CD14-positive monocyte (primary cell): ENCODE data around the gene CA5A. TPM values are rescaled to one million over a fixed set of nuclear protein-coding genes. Genes with fewer than 3 reads are reported as not detected.
"Not testable (repeated sequence)": the region's sequence is repeated elsewhere in the genome, so short reads cannot be mapped to it uniquely, and the experiment has no call there.

Experiments
- DNase-seq, 3 donors: peaks; one replicate each; pipeline ENCODE4 v3.0.0-alpha.2; 2011 to 2022
- H2AFZ ChIP-seq: 2 replicates; pipeline ENCODE4 v1.6.0; 2012; ENCODE audit warnings: mild to moderate bottlenecking, low read depth, low read length, inconsistent platforms; ENCODE audit not compliant: insufficient read depth, poor library complexity, severe bottlenecking
- H3K27ac ChIP-seq, 2 donors: 1 replicate in 1 of 2; 2 replicates in 1 of 2; pipeline ENCODE4 v1.5.1; 2012 to 2013; ENCODE audit warnings: low read length in 2 of 2, control low read depth in 1 of 2, inconsistent platforms in 1 of 2, low read depth in 1 of 2, mild to moderate bottlenecking in 1 of 2
- H3K27me3 ChIP-seq, 2 donors: one replicate each; pipeline versions ENCODE4 v1.6.0 to v1.6.1; 2011 to 2013; ENCODE audit warnings: low read length in 2 of 2; ENCODE audit not compliant: control insufficient read depth in 2 of 2, insufficient read depth in 2 of 2
- H3K36me3 ChIP-seq, 2 donors: replicated peaks in 1 of 2; 1 replicate in 1 of 2; 2 replicates in 1 of 2; pipeline versions ENCODE4 v1.5.1 to v1.6.1; 2012 to 2013; ENCODE audit warnings: low read length in 2 of 2, control low read depth in 1 of 2, inconsistent platforms in 1 of 2, mild to moderate bottlenecking in 1 of 2; ENCODE audit not compliant: insufficient read depth in 2 of 2, control insufficient read depth in 1 of 2
- H3K4me1 ChIP-seq, 2 donors: 1 replicate in 1 of 2; 2 replicates in 1 of 2; pipeline versions ENCODE4 v1.5.1 to v1.6.1; 2012 to 2013; ENCODE audit warnings: low read length in 2 of 2, control low read depth in 1 of 2, inconsistent platforms in 1 of 2, mild to moderate bottlenecking in 1 of 2, moderate library complexity in 1 of 2; ENCODE audit not compliant: insufficient read depth in 2 of 2, control insufficient read depth in 1 of 2
- H3K4me2 ChIP-seq: replicated peaks from 2 replicates; pipeline ENCODE3; 2012; ENCODE audit warnings: low read length, moderate library complexity, mild to moderate bottlenecking; ENCODE audit not compliant: poor library complexity, severe bottlenecking; ENCODE audit errors: extremely low read depth
- H3K4me3 ChIP-seq, 3 experiments: fragments of 200-600 bp in 1 of 3; sonication (generic) in 1 of 3; replicated peaks in 1 of 3; 1 replicate in 2 of 3; 2 replicates in 1 of 3; pipeline ENCODE4 v1.5.1; 2011 to 2013; ENCODE audit warnings: low read length in 3 of 3, mild to moderate bottlenecking in 3 of 3, control low read depth in 2 of 3, low read depth in 2 of 3, inconsistent platforms in 1 of 3, moderate library complexity in 1 of 3
- H3K79me2 ChIP-seq: 2 replicates; pipeline ENCODE4 v1.6.0; 2012; ENCODE audit warnings: mild to moderate bottlenecking, control low read depth, inconsistent platforms, low read length, moderate library complexity; ENCODE audit not compliant: insufficient read depth
- H3K9ac ChIP-seq: 2 replicates; pipeline ENCODE4 v1.6.0; 2017; ENCODE audit warnings: low read length, mild to moderate bottlenecking; ENCODE audit not compliant: insufficient read depth, poor library complexity, severe bottlenecking
- H3K9me3 ChIP-seq, 2 donors: replicated peaks in 1 of 2; 1 replicate in 1 of 2; 2 replicates in 1 of 2; pipeline versions ENCODE4 v1.5.1 to v1.6.1; 2012 to 2013; ENCODE audit warnings: low read length in 2 of 2, control low read depth in 1 of 2; ENCODE audit not compliant: control insufficient read depth in 1 of 2, insufficient read depth in 1 of 2
- H4K20me1 ChIP-seq: 2 replicates; pipeline ENCODE4 v1.6.0; 2012; ENCODE audit warnings: mild to moderate bottlenecking, low read length, control low read depth, moderate library complexity; ENCODE audit not compliant: insufficient read depth
- H3K27ac Mint-ChIP-seq, 7 donors: one replicate each; pipeline ENCODE4 v1.8.0; 2020; ENCODE audit warnings: mild to moderate bottlenecking in 7 of 7, mixed read lengths in 7 of 7, moderate library complexity in 6 of 7, inconsistent platforms in 2 of 7
- H3K27me3 Mint-ChIP-seq, 3 donors: one replicate each; pipeline ENCODE4 v1.8.0; 2021 to 2022; ENCODE audit warnings: low read depth in 3 of 3, mild to moderate bottlenecking in 3 of 3, mixed read lengths in 3 of 3, moderate library complexity in 3 of 3, inconsistent platforms in 1 of 3
- H3K36me3 Mint-ChIP-seq, 2 donors: one replicate each; pipeline ENCODE4 v1.8.0; 2020; ENCODE audit warnings: mixed read lengths in 2 of 2, inconsistent platforms in 1 of 2, mild to moderate bottlenecking in 1 of 2
- H3K4me1 Mint-ChIP-seq: one replicate; pipeline ENCODE4 v1.8.0; 2020; ENCODE audit warnings: mild to moderate bottlenecking, mixed read lengths
- H3K4me3 Mint-ChIP-seq, 2 donors: one replicate each; pipeline ENCODE4 v1.8.0; 2020; ENCODE audit warnings: mild to moderate bottlenecking in 2 of 2, mixed read lengths in 2 of 2, moderate library complexity in 1 of 2
- H3K9me3 Mint-ChIP-seq, 7 donors: one replicate each; pipeline ENCODE4 v1.8.0; 2020 to 2022; ENCODE audit warnings: mixed read lengths in 7 of 7, mild to moderate bottlenecking in 6 of 7, moderate library complexity in 6 of 7, inconsistent platforms in 2 of 7
- CTCF ChIP-seq: fragments of 200-600 bp; IDR thresholded peaks from one replicate; pipeline ENCODE4 v1.8.0; 2022; ENCODE audit warnings: antibody characterized with exemption, mild to moderate bottlenecking
- WGBS: methylation state at CpG from one replicate; pipeline ENCODE4 v1.1.5; 2013; ENCODE audit warnings: missing lambda C conversion rate; ENCODE audit not compliant: insufficient coverage; 5-methylcytosine and 5-hydroxymethylcytosine counted together
- intact Hi-C, 2 donors: fragments of 100-400 bp; cut with micrococcal nuclease; formaldehyde crosslinking; loops; one replicate each; pipeline versions ENCODE4 v1.15.0 to v1.15.1; 2023
- polyA plus RNA-seq, 3 donors: library from polyadenylated mRNA; depleted of rRNA in 1 of 3; unstranded in 2 of 3; stranded (reverse) in 1 of 3; fragments of 300-500 nt in 2 of 3; fragments of >200 nt in 1 of 3; fragmentation: Illumina TruSeq in 2 of 3; gene quantifications; 1 replicate in 2 of 3; 2 replicates in 1 of 3; pipeline ENCODE4 v1.2.3, GENCODE V29; 2012 to 2021

Gene CA5A
- polyA plus RNA-seq, 3 donors, result not detected

DNA sequence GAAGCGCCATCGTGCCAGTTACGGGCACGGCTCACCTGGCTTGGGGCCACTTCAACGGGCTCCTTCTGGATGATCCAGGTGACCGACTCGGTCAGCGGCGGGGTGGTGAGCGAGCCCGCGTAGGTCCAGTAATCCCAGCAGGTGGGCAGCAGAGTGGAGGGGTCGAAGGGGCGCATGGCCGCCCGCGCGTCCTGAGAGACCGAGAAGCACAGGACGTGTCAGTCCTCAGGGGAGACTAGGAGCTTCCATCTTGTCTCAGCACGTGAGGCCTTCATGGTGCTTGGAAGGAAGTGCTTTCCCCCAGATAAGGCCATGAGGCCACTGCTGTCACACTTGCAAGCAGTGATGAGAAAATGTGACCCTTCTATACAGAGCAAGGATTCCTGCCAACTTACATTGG lies 44.6 kb downstream of the CA5A start:
- no peak overlapping the region for H2AFZ ChIP-seq
- H3K4me3 Mint-ChIP-seq, result no peak overlapping the region
- H3K27me3 Mint-ChIP-seq, result peaks cover 0 to 9% (median 1%) of the 10 kb centered on the region in 3 donors

DNA sequence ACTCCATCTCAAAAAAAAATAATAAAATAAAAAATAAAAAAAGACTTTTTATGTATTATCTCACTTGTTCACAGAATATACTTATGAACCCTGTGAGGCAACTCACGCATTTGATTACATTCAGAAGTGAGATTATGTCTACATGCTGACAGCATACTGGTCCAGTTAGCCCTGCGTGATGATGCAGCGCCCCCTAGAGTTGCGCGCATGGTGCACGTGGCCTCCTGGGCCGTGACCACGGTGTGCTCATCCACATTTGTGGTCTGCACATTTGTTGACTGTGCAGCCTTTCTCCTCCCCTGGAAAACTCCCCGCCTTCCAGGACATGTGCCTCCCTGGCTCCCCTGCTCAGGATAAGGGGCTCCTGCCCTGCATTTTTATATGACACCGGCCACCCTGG lies 46.6 kb downstream of the CA5A start:
- H3K79me2 ChIP-seq, H2AFZ ChIP-seq, H3K4me2 ChIP-seq, H3K36me3 Mint-ChIP-seq, H3K4me3 Mint-ChIP-seq, H3K27me3 Mint-ChIP-seq, H4K20me1 ChIP-seq, H3K27me3 ChIP-seq, H3K36me3 ChIP-seq, H3K9ac ChIP-seq, intact Hi-C loops, H3K27ac ChIP-seq, H3K4me3 ChIP-seq, DNase-seq: not testable (repeated sequence)
- Mint-ChIP-seq H3K9me3 (peaks cover 6 to 17% (median 10%) of the 10 kb centered on the region in 7 donors), H3K27ac (peak overlapping the region in 1 of 7 donors; percentile 35), H3K4me1 (peaks cover 28% of the 10 kb centered on the region)
- Histone ChIP-seq H3K4me1 (peaks cover 27 to 29% of the 10 kb centered on the region in 2 donors), H3K9me3 (peaks cover 0 to 16% of the 10 kb centered on the region in 2 donors)
- 100% methylated on average over 2 of the region's 10 CpGs for WGBS

More for the DNA sequence above, 44.6 kb downstream of the CA5A start:
- H3K27me3 ChIP-seq, result no peaks in the 10 kb centered on the region
- no peak overlapping the region for H3K4me2 ChIP-seq
- Mint-ChIP-seq H3K27ac (no peak overlapping the region), H3K9me3 (peaks cover 6 to 16% (median 10%) of the 10 kb centered on the region in 7 donors), H3K4me1 (peaks cover 48% of the 10 kb centered on the region), H3K36me3 (peaks cover 3% of the 10 kb centered on the region in 2 donors)
- no peaks in the 10 kb centered on the region for H3K36me3 ChIP-seq
- no peaks in the 10 kb centered on the region for H4K20me1 ChIP-seq
- H3K27ac ChIP-seq, result no peak overlapping the region
- peaks cover 0 to 16% of the 10 kb centered on the region in 2 donors for H3K9me3 ChIP-seq
- no peak for DNase-seq
- TF ChIP-seq CTCF, result no peak
- 96% methylated on average over 16 of the region's 21 CpGs for WGBS
- no peak overlapping the region for H3K9ac ChIP-seq
- peaks cover 47 to 49% of the 10 kb centered on the region in 2 donors for H3K4me1 ChIP-seq
- no peak overlapping the region for H3K4me3 ChIP-seq
- H3K79me2 ChIP-seq, result no peaks in the 10 kb centered on the region
- intact Hi-C loops, result no loop called here

GRCh38 chr16:87888346-87888745 lies 48.0 kb downstream of the CA5A start:
- H3K27me3 ChIP-seq, H3K79me2 ChIP-seq, H3K4me2 ChIP-seq, H3K4me3 ChIP-seq, DNase-seq, H2AFZ ChIP-seq, H4K20me1 ChIP-seq, H3K27ac ChIP-seq, H3K9ac ChIP-seq, H3K36me3 Mint-ChIP-seq, H3K36me3 ChIP-seq, intact Hi-C loops: not testable (repeated sequence)
- Mint-ChIP-seq H3K4me3 (peak overlapping the region in 1 of 2 donors; percentile 67), H3K27ac (peak overlapping the region in 3 of 7 donors; percentile 17 to 79 (median 49)), H3K4me1 (peaks cover 16% of the 10 kb centered on the region), H3K27me3 (peaks cover under 1 to 10% (median 8%) of the 10 kb centered on the region in 3 donors), H3K9me3 (peaks cover 6 to 17% (median 10%) of the 10 kb centered on the region in 7 donors)
- 91% methylated on average over 7 of the region's 7 CpGs for WGBS
- Histone ChIP-seq H3K9me3 (peaks cover 0 to 16% of the 10 kb centered on the region in 2 donors), H3K4me1 (peaks cover 15% of the 10 kb centered on the region in 2 donors)

DNA sequence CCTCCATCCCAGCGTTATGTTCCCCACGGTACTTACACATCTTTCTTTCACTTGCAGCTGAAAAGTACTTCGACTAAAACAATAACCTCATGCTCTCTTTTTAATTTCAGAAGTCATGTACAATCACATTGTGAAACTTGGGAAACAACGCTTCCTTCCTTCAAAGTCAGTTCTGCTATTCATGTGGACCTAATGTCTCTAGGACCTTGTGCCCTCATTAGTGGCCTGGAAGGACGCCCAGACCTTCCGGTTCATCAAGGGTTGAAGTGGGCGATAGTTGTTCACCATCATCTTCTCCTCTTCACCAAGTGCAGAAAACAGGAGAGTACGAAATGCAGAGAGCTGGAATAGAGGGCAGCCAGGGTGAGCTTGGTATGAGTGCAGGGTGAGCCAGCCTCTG lies 48.4 kb downstream of the CA5A start:
- peaks cover 15% of the 10 kb centered on the region in 2 donors for H3K4me1 ChIP-seq
- intact Hi-C loops, H3K27me3 ChIP-seq, H3K4me2 ChIP-seq, H3K36me3 ChIP-seq, H4K20me1 ChIP-seq, H3K27ac ChIP-seq, H3K9ac ChIP-seq, H3K36me3 Mint-ChIP-seq, H2AFZ ChIP-seq, H3K4me3 ChIP-seq, H3K79me2 ChIP-seq: not testable (repeated sequence)
- peaks cover 16% of the 10 kb centered on the region for H3K4me1 Mint-ChIP-seq
- peak overlapping the region in 1 of 2 donors; percentile 67 for H3K4me3 Mint-ChIP-seq
- H3K9me3 ChIP-seq, result peaks cover 0 to 16% of the 10 kb centered on the region in 2 donors
- peaks cover 6 to 17% (median 10%) of the 10 kb centered on the region in 7 donors for H3K9me3 Mint-ChIP-seq
- 0% methylated on average over 3 of the region's 8 CpGs for WGBS
- DNase-seq, result peak; percentile 33 to 74 (median 57)
- peaks cover 2 to 12% (median 10%) of the 10 kb centered on the region in 3 donors for H3K27me3 Mint-ChIP-seq
- peak overlapping the region in 4 of 7 donors; percentile 18 to 82 (median 64) for H3K27ac Mint-ChIP-seq
